Measurements from ENCODE around the gene HERC2. TPM values are rescaled to one million over a fixed set of nuclear protein-coding genes. Genes with fewer than 3 reads are reported as not detected.

HERC2 gene
- total and polyA plus RNA-seq, 2 of the 4 experiments (the other 2 are of a cell fraction): 20.8 to 28.9 TPM

GRCh38 chr15:28111543-28111942 lies 210.4 kb downstream of the HERC2 start:
- no peak for ATAC-seq (ENCODE audit: low read depth)
- Histone ChIP-seq H3K9me1 (ENCODE audit: insufficient read depth, low read length) (no peaks in the 10 kb centered on the region), H4K8ac (ENCODE audit: low read depth in 2 of 2, low read length in 2 of 2) (no peak overlapping the region), H2BK15ac (ENCODE audit: low read depth, low read length) (no peak overlapping the region), H2AK9ac (replicated peaks; ENCODE audit: low read depth, low read length, poor library complexity) (no peak overlapping the region), H3K9ac (ENCODE audit: low read depth, low read length) (no peak overlapping the region), H3K4me1 (ENCODE audit: control insufficient read depth, insufficient read depth, low read length) (no peaks in the 10 kb centered on the region), H3K56ac (ENCODE audit: extremely low read depth, insufficient read depth, low read length) (no peak overlapping the region), H3K27me3 (ENCODE audit: control insufficient read depth, insufficient read depth, low read length) (no peaks in the 10 kb centered on the region; the same call in 1 of the 2 replicates), H3K18ac (ENCODE audit: low read depth, low read length) (no peak overlapping the region), H3K27ac (ENCODE audit: insufficient read depth, low read length) (no peak overlapping the region), H2AK5ac (ENCODE audit: low read depth, low read length) (no peak overlapping the region), H3K4me2 (ENCODE audit: low read depth, low read length) (no peak overlapping the region), H2BK5ac (ENCODE audit: low read depth, low read length, poor library complexity, severe bottlenecking) (no peak overlapping the region), H4K91ac (ENCODE audit: insufficient read depth, low read depth, low read length) (no peak overlapping the region), H3K36me3 (ENCODE audit: control insufficient read depth, insufficient read depth, low read length) (peaks cover 29% of the 10 kb centered on the region), H3K14ac (replicated peaks; ENCODE audit: low read depth, low read length) (no peak overlapping the region), H3K4me3 (ENCODE audit: insufficient read depth, low read depth, low read length) (no peak overlapping the region), H3K23ac (ENCODE audit: low read depth, low read length) (no peak overlapping the region), H3K9me3 (ENCODE audit: control insufficient read depth, insufficient read depth, low read length) (no peaks in the 10 kb centered on the region), H2BK20ac (ENCODE audit: low read depth, low read length) (no peak overlapping the region), H2BK120ac (ENCODE audit: low read depth, low read length) (no peak overlapping the region), H4K5ac (ENCODE audit: low read depth, low read length) (no peak overlapping the region), H3K79me1 (ENCODE audit: low read depth in 1 of 2, low read length in 2 of 2) (0 out of 4 replicates have a peak, but pooled peaks cover 0 to 3% of the 10 kb centered on the region in 2 experiments), H4K20me1 (ENCODE audit: insufficient read depth, low read length) (no peaks in the 10 kb centered on the region), H2AFZ (replicated peaks; ENCODE audit: low read length, poor library complexity) (no peak overlapping the region), H3K4ac (ENCODE audit: low read depth, low read length) (no peak overlapping the region)
- 55% methylated on average over 4 of the region's 26 CpGs; no CpG with 5 or more reads in 1 of the 2 experiments for WGBS, 2 experiments (ENCODE audit: extremely low coverage in 2 of 2, insufficient read length in 1 of 2)
- in situ Hi-C loops (cut with MboI; ENCODE audit: low sequenced_read_pairs) (loop anchor here (25.0 kb wide), 1 partner anchor 1224 kb away; no protein-coding TSS in a partner anchor), dilution Hi-C loops (cut with HindIII; ENCODE audit: low sequenced_read_pairs, unreplicated experiment) (no loop called here), intact Hi-C loops (cut with micrococcal nuclease) (no loop called here)
- CTCF ChIA-PET: no interaction called here
- POLR2A ChIA-PET (ENCODE audit: unreplicated experiment): no interaction called here
- TSS peak; percentile 98 for BruUV-seq (replicated peaks)
- no peak for DNase-seq
- TF ChIP-seq POLR2A (IDR thresholded peaks at IDR 0.05; ENCODE audit: low read depth, low read length) (no peak), CHD1 (IDR thresholded peaks at IDR 0.05; ENCODE audit: low read depth, low read length) (no peak), MXI1 (IDR thresholded peaks at IDR 0.05; ENCODE audit: borderline replicate concordance, low read depth, low read length) (no peak), BHLHE40 (IDR thresholded peaks at IDR 0.05; ENCODE audit: low read depth, low read length) (no peak), RCOR1 (IDR thresholded peaks at IDR 0.05; ENCODE audit: insufficient replicate concordance, low read length) (no peak), RAD21 (IDR thresholded peaks at IDR 0.05; ENCODE audit: low read length) (no peak), NFE2L2 (IDR thresholded peaks at IDR 0.05; ENCODE audit: low read depth, low read length) (no peak), RFX5 (IDR thresholded peaks at IDR 0.05; ENCODE audit: low read depth, low read length) (no peak), SMC3 (IDR thresholded peaks at IDR 0.05; ENCODE audit: low read depth, low read length) (no peak), CEBPB (IDR thresholded peaks at IDR 0.05; ENCODE audit: low read depth, low read length) (no peak), MAZ (IDR thresholded peaks at IDR 0.05; ENCODE audit: borderline replicate concordance, low read depth, low read length) (no peak), MAFK (IDR thresholded peaks at IDR 0.05; ENCODE audit: low read depth, low read length) (no peak), CTCF (conservative IDR thresholded peaks at IDR 0.05; ENCODE audit: low read depth, low read length) (no peak), USF2 (IDR thresholded peaks at IDR 0.05; ENCODE audit: low read depth, low read length) (no peak), ELK1 (IDR thresholded peaks at IDR 0.05; ENCODE audit: borderline replicate concordance, low read depth, low read length) (no peak), FOS (IDR thresholded peaks at IDR 0.05; ENCODE audit: low read depth, low read length) (no peak)
